Activated CD4-positive, alpha-beta T cell treated with anti-CD3 and anti-CD28 coated beads, Interleukin-2, amount 50 U/mL, for 24 hours (primary cell): ENCODE data around the gene CAMK2B.

ENCODE experiments used
- DNase-seq, 2 donors: peaks; one replicate each; pipeline ENCODE4 v3.0.0-alpha.2; 2020; ENCODE audit warnings: low read depth in 1 of 2, low spot score in 1 of 2

The CAMK2B gene

GRCh38 chr7:44287488-44288380, 37.7 kb downstream of the CAMK2B start:
- DNase-seq: no peak

GRCh38 chr7:44286618-44287487, 38.5 kb downstream of the CAMK2B start:
- DNase-seq: no peak

GRCh38 chr7:44286182-44286617, 39.2 kb downstream of the CAMK2B start:
- no peak for DNase-seq

GRCh38 chr7:44285561-44285960, 39.8 kb downstream of the CAMK2B start:
- no peak for DNase-seq

- DNase-seq: no peak
Measured at GRCh38 chr7:44284881-44285541, 40.4 kb downstream of the CAMK2B start.

- no peak for DNase-seq
Measured at GRCh38 chr7:44284216-44284615, 41.2 kb downstream of the CAMK2B start.

- DNase-seq: no peak
Measured at GRCh38 chr7:44283381-44284211, 41.8 kb downstream of the CAMK2B start.

- DNase-seq: no peak
Measured at GRCh38 chr7:44282601-44283171, 42.7 kb downstream of the CAMK2B start.

GRCh38 chr7:44281811-44282600, 43.4 kb downstream of the CAMK2B start:
- DNase-seq: no peak

- no peak for DNase-seq
Measured at GRCh38 chr7:44280993-44281721, 44.2 kb downstream of the CAMK2B start.

- no peak for DNase-seq
Measured at GRCh38 chr7:44280636-44280992, 44.8 kb downstream of the CAMK2B start.

- DNase-seq: no peak
Measured at GRCh38 chr7:44279731-44280505, 45.5 kb downstream of the CAMK2B start.

- no peak for DNase-seq
Measured at GRCh38 chr7:44279286-44279685, 46.1 kb downstream of the CAMK2B start.

- no peak for DNase-seq
Measured at GRCh38 chr7:44278451-44279161, 46.8 kb downstream of the CAMK2B start.

GRCh38 chr7:44277851-44278250, 47.5 kb downstream of the CAMK2B start:
- DNase-seq: no peak

GRCh38 chr7:44277391-44277790, 48.0 kb downstream of the CAMK2B start:
- no peak for DNase-seq

- DNase-seq: no peak
Measured at GRCh38 chr7:44276571-44277221, 48.7 kb downstream of the CAMK2B start.
